ENCODE data around the gene PRODH2.
"Not testable (repeated sequence)": the region's sequence is repeated elsewhere in the genome, so short reads cannot be mapped to it uniquely, and the experiment has no call there.

The PRODH2 gene

GRCh38 chr19:35843676-35844481 is 31.2 kb upstream of the PRODH2 start:
- no peak for DNase-seq (ENCODE audit: low read depth)

- no peak for DNase-seq (ENCODE audit: low read depth)
These were observed 30.1 kb upstream of the PRODH2 start for GRCh38 chr19:35842666-35843272.

- no peak for DNase-seq (ENCODE audit: low read depth)
These were observed 29.4 kb upstream of the PRODH2 start for GRCh38 chr19:35841961-35842595.

GRCh38 chr19:35836096-35836495 is 23.5 kb upstream of the PRODH2 start:
- DNase-seq (ENCODE audit: low read depth): not testable (repeated sequence)

- no peak for DNase-seq (ENCODE audit: low read depth)
These were observed 21.3 kb upstream of the PRODH2 start for GRCh38 chr19:35833972-35834371.

- DNase-seq (ENCODE audit: low read depth): no peak
These were observed 19.4 kb upstream of the PRODH2 start for GRCh38 chr19:35832054-35832453.

GRCh38 chr19:35830986-35831385 is 18.3 kb upstream of the PRODH2 start:
- no peak for DNase-seq (ENCODE audit: low read depth)

GRCh38 chr19:35828692-35829301 is 16.2 kb upstream of the PRODH2 start:
- DNase-seq (ENCODE audit: low read depth): peak; percentile 12

GRCh38 chr19:35824150-35824549 is 11.5 kb upstream of the PRODH2 start:
- DNase-seq (ENCODE audit: low read depth): no peak

- no peak for DNase-seq (ENCODE audit: low read depth)
These were observed 9.9 kb upstream of the PRODH2 start for GRCh38 chr19:35822579-35822978.

- DNase-seq (ENCODE audit: low read depth): no peak
These were observed 5.8 kb upstream of the PRODH2 start for GRCh38 chr19:35818445-35818844.

- DNase-seq (ENCODE audit: low read depth): no peak
These were observed 4.2 kb upstream of the PRODH2 start for GRCh38 chr19:35816846-35817245.

- no peak for DNase-seq (ENCODE audit: low read depth)
These were observed 3.6 kb upstream of the PRODH2 start for GRCh38 chr19:35816262-35816661.

- DNase-seq (ENCODE audit: low read depth): no peak
These were observed 622 bp upstream of the PRODH2 start for GRCh38 chr19:35813043-35813890.

- DNase-seq (ENCODE audit: low read depth): no peak
These were observed 1.1 kb downstream of the PRODH2 start for GRCh38 chr19:35811317-35812219.

- DNase-seq (ENCODE audit: low read depth): no peak
These were observed 5.0 kb downstream of the PRODH2 start for GRCh38 chr19:35807633-35808032.

- no peak for DNase-seq (ENCODE audit: low read depth)
These were observed 6.0 kb downstream of the PRODH2 start for GRCh38 chr19:35806597-35806996.

- DNase-seq (ENCODE audit: low read depth): no peak
These were observed 7.0 kb downstream of the PRODH2 start for GRCh38 chr19:35805526-35806102.

- no peak for DNase-seq (ENCODE audit: low read depth)
These were observed 10.8 kb downstream of the PRODH2 start for GRCh38 chr19:35801828-35802227.

GRCh38 chr19:35797663-35798062 is 15.0 kb downstream of the PRODH2 start:
- no peak for DNase-seq (ENCODE audit: low read depth)
